ENCODE measurements around the gene TMEM107. TPM values are rescaled to one million over a fixed set of nuclear protein-coding genes. Genes with fewer than 3 reads are reported as not detected.

TMEM107 gene
- total and polyA plus RNA-seq, 10 of the 15 experiments (the other 5 are each of a cell fraction or from before 2014, with no cell fraction given), result 7.9 to 38.7 (median 22.9) TPM

DNA sequence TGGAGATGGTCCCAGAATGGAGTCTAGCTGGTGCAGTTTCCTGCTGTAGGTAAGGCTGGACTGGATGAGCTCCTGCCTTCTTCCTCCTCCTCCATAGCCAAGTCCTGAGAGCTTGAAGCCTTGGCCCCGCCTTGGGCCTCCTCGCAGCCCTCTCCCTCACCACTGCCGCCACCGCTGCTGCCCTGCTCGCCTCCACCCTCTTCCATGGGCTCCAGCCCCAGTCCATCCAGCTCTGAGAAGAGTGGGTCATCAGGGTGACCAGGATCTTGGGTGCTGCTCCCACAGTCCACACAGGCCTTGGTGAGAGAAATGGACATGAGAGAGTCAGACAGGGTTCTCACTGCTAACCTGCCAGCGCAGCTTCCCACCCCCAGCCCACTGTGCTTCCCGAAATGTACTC is 35.1 kb downstream of the TMEM107 start:
- H3K36me3 ChIP-seq (ENCODE audit: control insufficient read depth in 2 of 2, insufficient read depth in 2 of 2, low read length in 1 of 2), result peaks cover 3 to 19% of the 10 kb centered on the region in 2 experiments
- DNase-seq (ENCODE audit: low read depth, low spot score), result no peak
- no TSS peak for BruUV-seq (replicated peaks)

More for the DNA sequence above, 35.1 kb downstream of the TMEM107 start:
- TF ChIP-seq, protein P1, sequence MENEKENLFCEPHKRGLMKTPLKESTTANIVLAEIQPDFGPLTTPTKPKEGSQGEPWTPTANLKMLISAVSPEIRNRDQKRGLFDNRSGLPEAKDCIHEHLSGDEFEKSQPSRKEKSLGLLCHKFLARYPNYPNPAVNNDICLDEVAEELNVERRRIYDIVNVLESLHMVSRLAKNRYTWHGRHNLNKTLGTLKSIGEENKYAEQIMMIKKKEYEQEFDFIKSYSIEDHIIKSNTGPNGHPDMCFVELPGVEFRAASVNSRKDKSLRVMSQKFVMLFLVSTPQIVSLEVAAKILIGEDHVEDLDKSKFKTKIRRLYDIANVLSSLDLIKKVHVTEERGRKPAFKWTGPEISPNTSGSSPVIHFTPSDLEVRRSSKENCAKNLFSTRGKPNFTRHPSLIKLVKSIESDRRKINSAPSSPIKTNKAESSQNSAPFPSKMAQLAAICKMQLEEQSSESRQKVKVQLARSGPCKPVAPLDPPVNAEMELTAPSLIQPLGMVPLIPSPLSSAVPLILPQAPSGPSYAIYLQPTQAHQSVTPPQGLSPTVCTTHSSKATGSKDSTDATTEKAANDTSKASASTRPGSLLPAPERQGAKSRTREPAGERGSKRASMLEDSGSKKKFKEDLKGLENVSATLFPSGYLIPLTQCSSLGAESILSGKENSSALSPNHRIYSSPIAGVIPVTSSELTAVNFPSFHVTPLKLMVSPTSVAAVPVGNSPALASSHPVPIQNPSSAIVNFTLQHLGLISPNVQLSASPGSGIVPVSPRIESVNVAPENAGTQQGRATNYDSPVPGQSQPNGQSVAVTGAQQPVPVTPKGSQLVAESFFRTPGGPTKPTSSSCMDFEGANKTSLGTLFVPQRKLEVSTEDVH (IDR thresholded peaks at IDR 0.05; ENCODE audit: low read depth, partially characterized antibody), result no peak
- TF ChIP-seq ETV6 (conservative IDR thresholded peaks at IDR 0.05 in 1 of 2, IDR thresholded peaks at IDR 0.05 in 1 of 2; ENCODE audit: borderline replicate concordance in 1 of 2, low read depth in 1 of 2), result no peak
- no peak for TF ChIP-seq TARDBP (IDR thresholded peaks at IDR 0.05; ENCODE audit: borderline replicate concordance)
- TF ChIP-seq, protein P2, sequence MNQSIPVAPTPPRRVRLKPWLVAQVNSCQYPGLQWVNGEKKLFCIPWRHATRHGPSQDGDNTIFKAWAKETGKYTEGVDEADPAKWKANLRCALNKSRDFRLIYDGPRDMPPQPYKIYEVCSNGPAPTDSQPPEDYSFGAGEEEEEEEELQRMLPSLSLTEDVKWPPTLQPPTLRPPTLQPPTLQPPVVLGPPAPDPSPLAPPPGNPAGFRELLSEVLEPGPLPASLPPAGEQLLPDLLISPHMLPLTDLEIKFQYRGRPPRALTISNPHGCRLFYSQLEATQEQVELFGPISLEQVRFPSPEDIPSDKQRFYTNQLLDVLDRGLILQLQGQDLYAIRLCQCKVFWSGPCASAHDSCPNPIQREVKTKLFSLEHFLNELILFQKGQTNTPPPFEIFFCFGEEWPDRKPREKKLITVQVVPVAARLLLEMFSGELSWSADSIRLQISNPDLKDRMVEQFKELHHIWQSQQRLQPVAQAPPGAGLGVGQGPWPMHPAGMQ (IDR thresholded peaks at IDR 0.05; ENCODE audit: borderline replicate concordance), result no peak
- TF ChIP-seq IKZF2 (IDR thresholded peaks at IDR 0.05), result no peak
- TF ChIP-seq NRF1 (conservative IDR thresholded peaks at IDR 0.05; ENCODE audit: low read depth, low read length), result no peak
- TF ChIP-seq POLR2A (IDR thresholded peaks at IDR 0.05; ENCODE audit: low read depth, low read length), result no peak
- no peak for TF ChIP-seq RUNX3 (IDR thresholded peaks at IDR 0.05; ENCODE audit: low read length)
- TF ChIP-seq HDAC2 (IDR thresholded peaks at IDR 0.05), result no peak
- TF ChIP-seq IRF4 (IDR thresholded peaks at IDR 0.05; ENCODE audit: low read depth, low read length), result no peak
- TF ChIP-seq EZH2 (IDR thresholded peaks at IDR 0.05; ENCODE audit: borderline replicate concordance, control insufficient read depth, low read depth, low read length), result no peak
- no peak for TF ChIP-seq RB1 (IDR thresholded peaks at IDR 0.05; ENCODE audit: borderline replicate concordance)
- intact Hi-C loops (cut with micrococcal nuclease; ENCODE audit: unreplicated experiment) (no loop called here), in situ Hi-C loops (cut with MboI) (no loop called here)
- Histone ChIP-seq H3K4me2 (ENCODE audit: control insufficient read depth, insufficient read depth) (no peak overlapping the region), H3K27me3 (replicated peaks in 1 of 2; ENCODE audit: control insufficient read depth in 2 of 2, insufficient read depth in 2 of 2, low read length in 1 of 2) (no peaks in the 10 kb centered on the region), H3K79me2 (ENCODE audit: control insufficient read depth, insufficient read depth, low read length) (no peaks in the 10 kb centered on the region), H3K27ac (ENCODE audit: control insufficient read depth, insufficient read depth) (no peak overlapping the region), H3K4me3 (no peak overlapping the region), H3K9me3 (replicated peaks; ENCODE audit: control insufficient read depth, insufficient read depth, low read length) (no peaks in the 10 kb centered on the region), H2AFZ (ENCODE audit: control insufficient read depth, low read depth, low read length) (no peak overlapping the region), H3K9ac (ENCODE audit: control insufficient read depth, insufficient read depth, low read length) (no peak overlapping the region), H3K4me1 (ENCODE audit: control insufficient read depth, insufficient read depth, low read length) (peaks cover 7% of the 10 kb centered on the region), H4K20me1 (ENCODE audit: control insufficient read depth, insufficient read depth) (no peaks in the 10 kb centered on the region)
- 83% methylated on average over 7 of the region's 7 CpGs for WGBS (ENCODE audit: insufficient coverage, insufficient replicate concordance, low lambda C conversion rate, missing lambda C conversion rate)
- ATAC-seq, result no peak
- ChIA-PET RAD21 (ENCODE audit: unreplicated experiment) (interaction anchor here (0.6 to 4.0 kb wide), 5 partner anchors 10 to 111 kb away, joined by 3 to 32 read pairs (median 4); partner anchors contain the start of gene CTC1), SMC1A (ENCODE audit: uncharacterized antibody, unreplicated experiment) (interaction anchor here (0.9 to 3.0 kb wide), 2 partner anchors 10 to 39 kb away, joined by 3 to 13 read pairs; no protein-coding TSS in a partner anchor), CTCF (interaction anchor here (1.1 to 5.4 kb wide), 5 partner anchors 10 to 22 kb away, joined by 3 to 40 read pairs (median 5); partner anchors contain the start of genes ALOXE3 and PER1), POLR2A (interaction anchor here (1.6 to 5.0 kb wide), 3 partner anchors 9 to 15 kb away, joined by 6 to 37 read pairs (median 29); partner anchors contain the start of gene PER1)
- no peak for FAIRE-seq
